NT2/D1 (cell line): ENCODE data around the gene SH3RF1.
"Not testable (repeated sequence)": the region's sequence is repeated elsewhere in the genome, so short reads cannot be mapped to it uniquely, and the experiment has no call there.

Source experiments
- DNase-seq: peaks from one replicate; pipeline ENCODE4 v3.0.0-alpha.2; 2011; ENCODE audit warnings: low read depth, low spot score
- H3K27me3 ChIP-seq: 2 replicates; pipeline ENCODE4 v1.6.0; 2011; ENCODE audit warnings: mild to moderate bottlenecking; ENCODE audit not compliant: insufficient read length, insufficient read depth
- H3K36me3 ChIP-seq: 2 replicates; pipeline ENCODE4 v1.6.1; 2011; ENCODE audit warnings: mild to moderate bottlenecking, low read length, mixed read lengths; ENCODE audit not compliant: insufficient read depth, insufficient read length
- H3K4me1 ChIP-seq: 2 replicates; pipeline ENCODE4 v1.5.1; 2011; ENCODE audit not compliant: insufficient read depth, insufficient read length
- H3K4me3 ChIP-seq: 2 replicates; pipeline ENCODE4 v1.5.1; 2011; ENCODE audit warnings: low read depth; ENCODE audit not compliant: insufficient read length
- H3K9ac ChIP-seq: 2 replicates; pipeline ENCODE4 v1.6.0; 2011; ENCODE audit warnings: low read depth; ENCODE audit not compliant: insufficient read length
- H3K9me3 ChIP-seq: 2 replicates; pipeline ENCODE4 v1.5.1; 2011; ENCODE audit warnings: mild to moderate bottlenecking, low read length; ENCODE audit not compliant: insufficient read depth
- SUZ12 ChIP-seq: IDR thresholded peaks from 2 replicates; pipeline ENCODE4 v1.6.1; 2011; ENCODE audit not compliant: insufficient read length, insufficient read depth; ENCODE audit errors: extremely low read depth
- YY1 ChIP-seq: IDR thresholded peaks from 2 replicates; pipeline ENCODE4 v1.6.1; 2011; ENCODE audit not compliant: insufficient read length, insufficient read depth
- ZNF274 ChIP-seq: IDR thresholded peaks from 2 replicates; pipeline ENCODE4 v1.6.1; 2011; ENCODE audit warnings: mild to moderate bottlenecking, low read depth, low read length

Gene SH3RF1

DNA sequence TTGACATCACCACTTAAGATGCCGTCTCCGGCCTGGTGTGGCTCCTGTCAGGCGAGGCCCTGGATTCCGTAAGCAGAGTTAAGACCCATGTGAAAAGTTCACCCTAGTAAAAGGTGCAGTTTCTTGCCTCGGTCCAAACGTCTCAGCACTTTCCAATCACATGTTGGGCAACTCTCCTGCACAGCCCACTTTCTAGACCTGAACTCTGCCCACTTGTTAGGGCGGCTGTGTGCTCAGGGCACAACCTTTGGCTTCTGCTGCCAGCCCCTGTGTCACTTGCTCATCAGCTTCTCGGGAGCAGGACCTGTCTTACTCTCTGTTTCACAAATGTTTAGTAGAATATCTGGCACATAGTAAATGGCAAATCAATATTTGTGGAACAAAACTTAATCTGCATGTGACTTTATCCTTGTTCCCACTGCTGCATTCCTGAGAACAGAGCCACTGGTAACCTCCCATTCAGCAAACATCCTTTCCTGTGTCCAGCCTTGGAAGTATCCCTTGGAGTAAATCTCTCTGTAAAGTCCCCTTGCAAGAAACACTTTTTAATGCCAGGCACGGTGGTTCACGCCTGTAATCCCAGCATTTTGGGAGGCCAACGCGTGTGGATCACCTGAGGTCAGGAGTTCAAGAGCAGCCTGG lies 38.7 kb upstream of the SH3RF1 start:
- TF ChIP-seq YY1 (no peak), ZNF274 (no peak)
- DNase-seq: no peak
- no peaks in the 10 kb centered on the region for H3K9me3 ChIP-seq
- no peak overlapping the region for H3K9ac ChIP-seq
- no peaks in the 10 kb centered on the region for H3K27me3 ChIP-seq
- no peaks in the 10 kb centered on the region for H3K4me1 ChIP-seq
- H3K4me3 ChIP-seq: no peak overlapping the region
- no peaks in the 10 kb centered on the region for H3K36me3 ChIP-seq

DNA sequence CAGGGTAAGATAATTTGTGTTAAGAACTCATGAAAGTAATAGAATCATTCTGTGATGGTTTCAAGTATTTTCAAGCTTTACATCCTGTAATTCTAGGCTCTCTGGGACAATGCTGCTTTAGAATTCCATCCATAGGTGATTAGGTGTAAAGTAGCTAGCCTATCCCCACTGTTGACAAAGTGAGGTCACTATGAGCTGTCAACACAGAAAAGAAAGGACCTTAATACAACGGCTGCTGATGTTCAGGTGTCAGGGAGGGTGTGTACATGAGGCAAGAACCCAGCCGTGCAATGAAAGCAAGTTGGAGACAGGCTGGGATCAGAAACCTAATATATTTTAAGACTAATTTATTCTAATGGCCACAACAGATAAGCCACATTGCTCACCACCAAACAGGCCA lies 36.8 kb upstream of the SH3RF1 start:
- Histone ChIP-seq H3K36me3 (no peaks in the 10 kb centered on the region), H3K9ac (no peak overlapping the region), H3K9me3 (no peaks in the 10 kb centered on the region), H3K27me3 (no peaks in the 10 kb centered on the region), H3K4me3 (no peak overlapping the region), H3K4me1 (no peaks in the 10 kb centered on the region)
- no peak for DNase-seq
- no peak for TF ChIP-seq ZNF274
- TF ChIP-seq SUZ12: no peak
- no peak for TF ChIP-seq YY1

DNA sequence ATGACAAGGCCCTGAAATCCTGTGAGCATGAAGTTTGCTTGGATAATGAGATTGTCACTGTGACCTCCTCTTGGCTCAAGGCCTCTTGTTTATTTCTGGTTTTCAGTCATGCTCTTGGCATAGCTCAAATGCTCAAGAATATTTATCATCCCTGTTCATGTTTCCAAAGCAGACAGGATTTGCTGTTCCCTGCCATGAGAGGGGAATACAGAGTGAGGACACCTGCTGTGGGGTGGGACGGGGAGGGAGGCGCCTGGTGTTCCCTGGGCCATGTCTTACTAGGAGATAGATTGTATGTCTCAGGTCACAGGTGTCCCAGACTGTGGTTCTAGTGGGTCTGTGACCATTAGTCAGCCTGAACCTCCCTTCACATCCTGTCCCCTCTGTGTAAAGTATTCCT lies 34.9 kb upstream of the SH3RF1 start:
- TF ChIP-seq YY1 (no peak), ZNF274 (no peak), SUZ12 (no peak)
- DNase-seq: no peak
- H3K27me3 ChIP-seq: no peaks in the 10 kb centered on the region
- no peaks in the 10 kb centered on the region for H3K9me3 ChIP-seq
- no peak overlapping the region for H3K4me3 ChIP-seq
- H3K36me3 ChIP-seq: no peaks in the 10 kb centered on the region
- no peak overlapping the region for H3K9ac ChIP-seq
- H3K4me1 ChIP-seq: no peaks in the 10 kb centered on the region

DNA sequence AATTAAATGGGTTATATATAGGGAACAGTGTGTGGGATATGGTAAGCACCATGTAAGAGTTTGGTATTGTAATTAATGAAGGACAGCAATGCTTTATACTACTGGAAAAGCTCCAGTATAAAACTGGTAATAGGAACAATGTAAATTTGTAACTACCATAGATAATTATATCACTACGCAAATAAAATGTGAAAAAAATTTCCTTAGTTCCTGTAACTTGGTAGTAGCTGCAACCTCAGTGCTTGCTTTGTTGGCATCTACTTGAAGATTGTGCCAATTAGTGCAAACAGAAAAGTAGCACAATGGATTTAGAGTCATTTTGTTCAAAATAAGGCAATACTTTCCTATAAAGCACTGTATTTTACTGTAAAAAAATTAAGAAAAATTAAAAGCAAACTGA lies 34.4 kb upstream of the SH3RF1 start:
- DNase-seq: no peak
- no peak for TF ChIP-seq YY1
- TF ChIP-seq ZNF274: no peak
- H3K9me3 ChIP-seq: no peaks in the 10 kb centered on the region

DNA sequence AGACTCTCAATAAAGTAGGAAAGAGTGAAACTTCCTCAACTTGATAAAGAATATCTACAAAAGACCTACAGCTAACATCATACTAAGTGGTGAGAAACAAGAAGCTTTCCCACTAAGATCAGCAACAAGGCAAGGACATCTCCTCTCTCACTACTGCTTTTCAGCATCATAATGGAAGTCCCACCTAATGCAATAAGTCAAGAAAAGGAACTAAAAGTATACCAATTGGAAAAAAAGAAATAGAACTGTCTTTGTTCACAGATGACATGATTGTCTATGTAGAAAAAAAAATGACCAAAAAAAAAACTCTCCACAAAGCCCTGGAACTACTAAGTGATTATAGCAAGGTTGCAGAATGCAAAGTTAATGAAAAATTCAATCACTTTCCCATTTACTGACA lies 25.1 kb upstream of the SH3RF1 start:
- Histone ChIP-seq H3K9me3 (no peaks in the 10 kb centered on the region), H3K4me1 (no peaks in the 10 kb centered on the region), H3K27me3 (no peaks in the 10 kb centered on the region), H3K9ac (no peak overlapping the region), H3K36me3 (no peaks in the 10 kb centered on the region), H3K4me3 (no peak overlapping the region)
- DNase-seq: no peak
- TF ChIP-seq YY1: no peak
- TF ChIP-seq ZNF274: no peak
- TF ChIP-seq SUZ12: no peak

More for the DNA sequence above, 34.4 kb upstream of the SH3RF1 start:
- Histone ChIP-seq H3K4me3 (no peak overlapping the region), H3K36me3 (no peaks in the 10 kb centered on the region), H3K9ac (no peak overlapping the region), H3K27me3 (no peaks in the 10 kb centered on the region), H3K4me1 (no peaks in the 10 kb centered on the region)

DNA sequence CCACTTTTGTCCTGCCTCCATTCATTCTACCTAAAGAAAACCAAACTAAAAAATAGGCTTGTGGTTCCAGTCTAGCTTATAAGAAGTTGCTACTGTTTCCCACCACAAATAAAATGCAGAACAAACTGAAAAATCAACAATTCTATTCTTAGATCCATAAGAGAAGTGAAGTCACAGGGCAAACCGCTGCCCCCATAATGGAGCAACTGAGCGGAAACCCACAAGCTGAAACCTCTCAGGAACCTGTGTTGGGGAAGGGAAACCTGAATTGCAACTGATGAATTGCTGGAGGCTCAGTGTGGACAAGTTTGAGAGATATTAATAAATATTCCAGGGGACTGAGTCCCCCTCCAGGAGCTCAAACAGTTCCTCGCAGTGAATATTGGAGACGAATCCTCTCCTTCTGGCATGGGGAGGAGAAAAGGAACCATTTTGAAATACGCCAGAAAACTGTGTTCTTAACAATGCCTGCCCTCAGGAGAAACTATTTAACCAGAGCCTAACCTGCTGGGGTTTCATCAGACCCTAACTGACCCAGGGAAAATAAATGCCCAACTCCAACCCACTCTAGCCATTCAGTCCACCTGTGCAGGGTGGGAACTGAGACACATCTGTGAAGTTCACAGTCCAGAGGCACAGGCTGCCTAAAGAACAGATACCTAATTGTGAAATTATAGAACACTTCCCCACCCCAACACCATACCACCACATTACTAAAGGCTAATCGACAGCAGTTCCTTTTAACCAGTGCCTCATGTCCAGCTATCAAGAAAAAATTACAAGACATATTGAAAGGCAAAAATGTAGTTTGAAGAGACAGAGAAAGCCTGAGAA lies 22.8 kb upstream of the SH3RF1 start:
- DNase-seq: no peak
- Histone ChIP-seq H3K27me3 (no peaks in the 10 kb centered on the region), H3K36me3 (no peaks in the 10 kb centered on the region), H3K9ac (no peak overlapping the region), H3K4me1 (no peaks in the 10 kb centered on the region), H3K9me3 (no peaks in the 10 kb centered on the region), H3K4me3 (no peak overlapping the region)
- TF ChIP-seq YY1 (no peak), SUZ12 (no peak), ZNF274 (no peak)

DNA sequence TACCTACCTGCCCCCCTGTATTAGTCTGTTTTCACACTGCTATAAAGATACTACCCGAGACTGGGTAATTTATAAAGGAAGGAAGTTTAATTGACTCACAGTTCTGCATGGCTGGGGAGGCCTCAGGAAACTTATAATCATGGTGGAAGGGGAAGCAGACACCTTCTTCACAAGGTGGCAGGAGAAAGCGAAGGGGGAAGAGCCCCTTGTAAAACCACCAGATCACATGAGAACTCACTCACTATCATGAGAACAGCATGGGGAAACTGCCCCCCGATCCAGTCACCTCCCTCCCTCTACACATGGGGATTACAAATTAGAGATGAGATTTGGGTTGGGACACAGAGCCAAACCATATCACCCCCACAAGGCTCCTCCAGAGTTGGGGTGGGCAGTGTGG lies 17.2 kb upstream of the SH3RF1 start:
- not testable (repeated sequence) for H3K27me3 ChIP-seq, H3K4me1 ChIP-seq, H3K4me3 ChIP-seq, H3K9me3 ChIP-seq, DNase-seq, H3K9ac ChIP-seq, H3K36me3 ChIP-seq
